NCI-H748 treated with DMSO at 0.1 percent for 48 hours (cell line): Measurements from ENCODE around the gene KLF6.

Experiments
- DNase-seq: peaks from one replicate; lab custom pipeline; 2025; lab: John Stamatoyannopoulos, UW

Gene KLF6

DNA sequence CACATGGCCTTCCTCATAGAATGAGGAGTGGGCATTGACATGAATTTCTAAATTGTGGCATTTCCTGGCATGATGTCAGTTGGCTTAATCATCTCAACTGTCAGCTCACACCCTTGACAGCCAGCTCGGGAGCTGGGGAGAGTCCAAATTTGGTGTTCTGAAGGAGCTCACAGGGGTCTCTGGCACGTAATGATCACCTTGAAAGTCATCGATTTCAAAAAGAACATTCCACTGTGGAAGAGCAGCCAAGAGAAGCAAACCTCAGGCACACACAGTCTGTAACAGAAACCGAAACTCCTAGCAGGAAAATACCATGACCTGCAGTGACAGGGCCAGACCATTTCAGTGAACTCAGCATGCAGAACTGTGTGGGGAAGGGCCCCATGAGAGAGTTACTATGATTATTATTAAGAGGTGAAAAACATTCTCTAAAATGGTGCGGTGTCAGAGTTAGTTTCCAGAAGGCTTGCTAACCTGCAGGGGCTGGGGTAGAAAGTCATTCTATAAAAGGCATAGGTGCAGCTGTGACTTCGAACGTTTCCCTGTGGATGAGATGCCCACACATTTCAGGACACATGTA is 26.4 kb upstream of the KLF6 start:
- DNase-seq = no peak

GRCh38 chr10:3808689-3809199 is 23.7 kb upstream of the KLF6 start:
- no peak for DNase-seq

DNA sequence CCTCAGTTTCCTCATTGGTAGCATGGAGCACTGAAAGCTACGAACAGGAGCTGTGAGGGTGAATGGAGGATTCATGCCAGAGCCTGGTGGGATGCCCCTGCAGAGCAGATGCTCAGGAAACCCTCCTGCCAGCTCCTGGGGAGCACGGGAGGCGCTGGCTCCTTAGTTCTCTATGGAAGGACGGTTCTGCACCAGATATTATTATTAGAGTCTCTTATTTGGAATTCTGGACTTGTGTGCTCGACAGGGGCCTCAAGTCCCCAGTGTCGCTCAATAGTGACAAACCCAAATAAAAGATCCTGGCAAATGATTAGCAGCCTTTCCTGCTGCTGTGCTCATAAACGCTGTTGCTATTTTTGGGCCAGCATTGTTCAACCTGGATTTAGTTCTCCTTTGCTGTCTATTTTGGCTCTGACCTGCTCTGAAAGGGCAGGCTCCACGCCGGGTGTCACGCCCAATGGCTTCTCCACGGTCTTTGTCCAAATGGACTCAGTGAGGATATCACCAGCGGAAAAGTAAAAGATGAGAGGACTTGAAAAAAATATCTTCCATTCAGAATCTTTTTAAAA is 23.0 kb upstream of the KLF6 start:
- DNase-seq = no peak

DNA sequence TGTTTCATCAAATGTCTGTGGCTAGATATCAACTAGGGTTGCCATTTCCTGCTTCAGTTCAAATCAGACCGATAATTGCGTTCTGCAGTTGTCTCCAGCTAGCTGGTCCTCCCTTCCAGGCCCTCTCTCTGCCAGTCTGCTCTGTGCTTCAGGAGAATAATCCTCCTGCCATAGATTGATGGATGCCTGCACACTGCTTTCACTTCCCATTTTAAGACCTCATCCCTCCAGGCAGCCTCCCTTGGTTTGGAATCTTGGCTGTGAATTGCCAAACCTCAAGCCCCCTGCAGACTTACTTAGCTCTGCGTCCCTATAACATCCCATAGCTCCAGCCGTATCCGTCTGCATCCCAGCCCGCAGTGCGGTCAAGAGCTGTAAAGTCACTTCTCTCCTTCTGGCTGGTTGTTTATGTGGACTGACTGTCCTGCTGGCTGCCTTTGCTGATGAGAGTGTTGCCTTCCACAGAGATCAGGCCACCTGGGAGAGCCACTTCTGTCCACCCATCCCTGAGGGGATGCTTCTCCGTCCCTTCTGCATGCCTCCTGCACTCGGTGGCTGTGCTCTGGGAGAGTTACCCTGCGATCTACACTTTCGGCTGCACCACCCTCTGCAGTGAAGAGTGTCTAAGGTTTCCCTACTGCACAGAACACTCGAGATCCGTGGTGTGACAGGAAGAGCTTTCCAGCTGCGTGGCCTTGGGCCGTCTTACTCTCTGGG is 22.4 kb upstream of the KLF6 start:
- DNase-seq = no peak

DNA sequence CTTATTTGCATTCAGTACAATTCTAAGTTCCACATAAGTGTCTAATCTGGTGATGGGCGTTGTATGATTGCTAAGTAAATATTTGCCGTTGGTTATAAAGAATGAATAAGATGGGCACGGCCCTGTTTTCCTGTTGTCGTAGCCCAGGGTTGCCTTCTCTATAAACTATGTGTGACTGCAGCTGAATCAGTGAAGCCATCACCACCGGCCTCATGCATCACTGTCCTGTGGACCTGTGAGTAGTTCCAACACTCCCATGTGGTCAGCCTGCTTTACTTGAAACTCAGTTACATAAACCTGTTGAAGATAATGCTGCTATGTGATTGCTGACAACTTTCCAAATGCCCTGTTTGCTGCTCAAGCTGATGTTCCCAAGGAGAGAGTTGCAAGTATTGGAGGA is 21.6 kb upstream of the KLF6 start:
- DNase-seq = peak; percentile 61

GRCh38 chr10:3805791-3806461 is 20.9 kb upstream of the KLF6 start:
- DNase-seq = peak; percentile 57

GRCh38 chr10:3805201-3805790 is 20.3 kb upstream of the KLF6 start:
- DNase-seq = peak; percentile 10

- DNase-seq = peak; percentile 29
Measured at GRCh38 chr10:3803927-3804741, 19.1 kb upstream of the KLF6 start.

DNA sequence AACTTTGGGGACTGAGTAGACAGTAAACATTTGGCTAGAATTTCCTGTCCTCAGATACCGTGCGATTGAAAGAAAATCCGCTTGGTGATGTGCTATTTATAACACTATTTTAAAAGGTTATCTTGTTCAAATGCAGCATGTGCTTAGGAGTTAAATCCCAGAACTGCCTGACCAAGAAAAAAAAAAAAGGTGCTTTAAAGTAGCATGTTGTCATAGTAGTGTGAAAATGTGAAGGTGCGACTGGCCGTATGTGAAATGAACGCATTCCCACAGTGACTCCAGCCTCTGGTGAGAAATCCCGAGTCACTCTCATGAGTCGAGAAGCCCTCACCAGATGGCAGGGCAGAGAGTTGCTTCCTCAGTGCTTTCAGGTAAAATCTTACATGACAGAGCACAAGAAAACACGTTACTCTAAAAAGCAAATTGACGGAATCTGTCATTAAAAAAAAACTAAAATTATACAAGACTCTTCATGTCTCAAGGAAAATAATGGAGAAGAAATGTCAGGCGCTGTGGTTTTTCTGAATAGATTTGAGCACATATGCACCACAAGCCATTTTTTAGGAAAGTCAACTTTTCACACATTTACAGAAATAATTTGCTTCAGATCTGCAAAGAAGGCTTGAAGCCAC is 18.4 kb upstream of the KLF6 start:
- no peak for DNase-seq

DNA sequence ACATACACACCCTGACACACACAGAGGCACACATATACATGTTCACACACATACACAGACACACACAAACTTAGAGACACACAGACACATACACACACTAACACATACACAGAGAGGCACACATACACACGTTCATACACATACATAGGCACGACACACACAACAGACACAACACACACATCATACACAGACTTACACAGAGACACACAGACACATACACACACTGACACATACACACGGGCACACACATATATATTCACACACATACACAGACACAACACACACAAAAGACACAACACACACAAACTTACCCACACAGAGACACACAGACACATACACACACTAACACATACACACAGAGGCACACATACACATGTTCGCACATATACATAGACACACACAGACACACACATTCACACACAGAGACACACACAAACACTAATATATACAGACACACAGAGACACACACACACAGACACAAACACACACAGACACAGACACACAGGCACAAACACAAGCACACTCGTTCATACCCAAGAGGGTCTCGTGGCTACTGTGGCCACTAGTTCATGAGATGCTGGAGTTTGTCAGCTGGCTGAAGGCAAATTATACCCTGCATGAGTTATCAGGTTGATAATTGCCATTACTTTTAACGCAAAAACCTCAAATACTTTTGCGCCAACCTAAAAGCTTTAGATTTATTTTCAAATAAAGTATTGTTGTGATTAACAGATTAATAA is 17.7 kb upstream of the KLF6 start:
- DNase-seq = no peak

- no peak for DNase-seq
Measured at GRCh38 chr10:3801558-3802192, 16.7 kb upstream of the KLF6 start.

- no peak for DNase-seq
Measured at GRCh38 chr10:3800586-3800985, 15.6 kb upstream of the KLF6 start.

- no peak for DNase-seq
Measured at GRCh38 chr10:3797750-3798149, 12.7 kb upstream of the KLF6 start.

DNA sequence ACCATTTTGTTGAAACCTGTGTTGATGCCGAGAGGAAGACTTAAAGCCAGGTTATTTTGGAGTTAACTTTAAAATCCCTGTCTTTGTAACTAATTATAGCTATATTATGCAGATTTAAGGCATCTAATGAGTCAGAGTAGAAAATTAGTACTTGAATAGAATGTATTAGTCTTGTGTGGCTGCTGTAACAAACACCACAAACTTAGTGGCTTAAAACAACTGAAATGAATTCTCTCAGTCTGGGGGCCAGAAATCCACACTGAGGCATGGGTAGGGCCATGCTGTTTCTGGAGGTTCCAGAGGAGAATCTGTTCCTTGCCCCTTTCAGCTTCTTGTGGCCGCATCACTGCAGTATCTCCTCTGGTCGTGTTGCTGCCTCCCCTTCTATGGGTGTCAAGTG is 8.5 kb upstream of the KLF6 start:
- no peak for DNase-seq

DNA sequence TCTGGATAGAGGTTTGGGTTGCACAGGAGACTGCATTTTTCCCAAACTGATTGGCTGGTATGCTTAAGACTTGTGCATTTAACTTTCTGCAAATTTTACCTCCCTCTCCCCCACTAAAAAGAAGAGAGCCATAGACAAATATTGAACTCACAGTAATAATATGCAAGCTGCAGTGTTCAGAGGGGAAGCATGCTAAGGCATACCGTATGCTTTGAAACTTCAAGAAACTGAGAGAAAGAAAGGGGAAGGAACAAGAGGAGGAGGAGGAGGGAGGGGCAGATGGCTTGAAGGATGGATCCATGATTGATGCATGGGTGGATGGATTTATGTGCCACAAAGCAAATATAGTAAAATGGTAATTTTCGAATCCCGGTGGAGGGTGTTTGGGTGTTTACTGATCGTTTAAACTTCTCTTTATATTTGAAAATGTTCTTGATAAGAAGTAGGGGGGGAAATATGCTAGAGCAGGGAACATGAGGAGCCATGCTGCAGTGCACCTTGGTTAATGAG is 7.8 kb upstream of the KLF6 start:
- no peak for DNase-seq

- no peak for DNase-seq
Measured at GRCh38 chr10:3791974-3792633, 7.1 kb upstream of the KLF6 start.

GRCh38 chr10:3790858-3791257 is 5.8 kb upstream of the KLF6 start:
- DNase-seq = no peak

DNA sequence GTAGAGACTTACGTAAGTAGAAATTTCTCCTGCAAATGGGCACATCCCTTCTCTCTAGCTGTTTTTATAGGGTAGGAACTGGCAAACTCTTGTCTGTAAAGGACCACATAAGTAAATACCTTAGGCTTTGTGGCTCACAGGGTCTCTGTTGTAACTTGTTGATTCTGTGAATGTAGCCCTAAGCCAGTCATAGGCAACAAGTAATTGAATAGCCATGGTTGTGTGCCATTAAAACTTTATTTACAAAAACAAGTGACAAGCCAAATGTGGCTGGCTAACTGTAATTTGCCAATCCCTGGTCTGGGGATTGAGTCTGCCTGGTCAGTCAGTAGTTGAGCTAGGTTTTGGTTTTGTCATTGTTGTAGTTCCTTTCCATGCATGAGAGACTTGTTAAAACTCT is 5.3 kb upstream of the KLF6 start:
- DNase-seq = no peak

- DNase-seq = no peak
Measured at GRCh38 chr10:3789621-3790020, 4.6 kb upstream of the KLF6 start.
